WTC11 (cell line): ENCODE results near the gene RAPGEF2. TPM values are rescaled to one million over a fixed set of nuclear protein-coding genes. Genes with fewer than 3 reads are reported as not detected.

Experiments
- ATAC-seq: fragments of 200-7000 bp; cut with Tn5 transposase; 2 replicates; pipeline ENCODE4 v1.10.0; 2021; ENCODE audit warnings: mild to moderate bottlenecking, moderate library complexity
- CTCF ChIA-PET: fragments of 300-600 bp; sonication (Branson Sonifier 250); formaldehyde crosslinking; loops from one replicate; lab custom pipeline; 2021; ENCODE audit warnings: antibody characterized with exemption; lab: Charles Lee
- POLR2A ChIA-PET: fragments of 350-600 bp; sonication (Branson Sonifier 250); formaldehyde crosslinking; loops from one replicate; lab custom pipeline; 2021; ENCODE audit warnings: antibody characterized with exemption; lab: Charles Lee
- DNase-seq: peaks from one replicate; pipeline ENCODE4 v3.0.0; 2021; ENCODE audit warnings: low spot score
- H3K27ac Mint-ChIP-seq: 2 replicates; pipeline ENCODE4 v1.8.0; 2021; ENCODE audit warnings: mixed read lengths
- H3K27me3 Mint-ChIP-seq: 2 replicates; pipeline ENCODE4 v1.8.0; 2021; ENCODE audit warnings: low read depth, mild to moderate bottlenecking, moderate library complexity, mixed read lengths
- H3K36me3 Mint-ChIP-seq: 2 replicates; pipeline ENCODE4 v1.8.0; 2021; ENCODE audit warnings: mixed read lengths
- H3K4me1 Mint-ChIP-seq: 2 replicates; pipeline ENCODE4 v1.8.0; 2022; ENCODE audit warnings: mixed read lengths
- H3K4me3 Mint-ChIP-seq: 2 replicates; pipeline ENCODE4 v1.8.0; 2021; ENCODE audit warnings: mild to moderate bottlenecking, moderate library complexity, mixed read lengths
- H3K9me3 Mint-ChIP-seq: 2 replicates; pipeline ENCODE4 v1.8.0; 2021; ENCODE audit warnings: mixed read lengths
- CREB1 ChIP-seq: sonication (generic); formaldehyde crosslinking; IDR thresholded peaks from 2 replicates; pipeline ENCODE4 v1.8.0; 2023; ENCODE audit warnings: mild to moderate bottlenecking, missing genetic modification reagents
- ELF4 ChIP-seq: sonication (generic); formaldehyde crosslinking; IDR thresholded peaks from 2 replicates; pipeline ENCODE4 v1.8.1; 2022; ENCODE audit warnings: low read depth, mild to moderate bottlenecking, moderate library complexity, missing genetic modification reagents
- GTF2I ChIP-seq: fragments of 250-450 bp; sonication (Bioruptor Pico); conservative IDR thresholded peaks from 2 replicates; pipeline ENCODE4 v1.4.0; 2021; ENCODE audit warnings: mild to moderate bottlenecking
- HMGA2 ChIP-seq: fragments of 250-450 bp; sonication (Bioruptor Pico); IDR thresholded peaks from 2 replicates; pipeline ENCODE4 v1.4.0; 2021; ENCODE audit warnings: mild to moderate bottlenecking, moderate library complexity
- MYBL2 ChIP-seq: sonication (generic); formaldehyde crosslinking; IDR thresholded peaks from 2 replicates; pipeline ENCODE4 v1.8.1; 2023; ENCODE audit warnings: mild to moderate bottlenecking, moderate library complexity, missing genetic modification reagents
- NFATC4 ChIP-seq: fragments of 250-450 bp; sonication (Bioruptor Pico); IDR thresholded peaks from 2 replicates; pipeline ENCODE4 v1.9.0; 2021; ENCODE audit warnings: mild to moderate bottlenecking
- PRRX2 ChIP-seq: fragments of 250-450 bp; sonication (Bioruptor Pico); IDR thresholded peaks from 2 replicates; pipeline ENCODE4 v1.8.0; 2021; ENCODE audit warnings: mild to moderate bottlenecking
- TEAD1 ChIP-seq: sonication (generic); formaldehyde crosslinking; IDR thresholded peaks from 2 replicates; pipeline ENCODE4 v1.8.0; 2022; ENCODE audit warnings: mild to moderate bottlenecking, missing genetic modification reagents
- ZNF263 ChIP-seq: sonication (generic); formaldehyde crosslinking; IDR thresholded peaks from 2 replicates; pipeline ENCODE4 v1.8.1; 2022; ENCODE audit warnings: low read depth, mild to moderate bottlenecking, moderate library complexity, missing genetic modification reagents
- ZNF416 ChIP-seq: fragments of 250-450 bp; sonication (Bioruptor Pico); IDR thresholded peaks from 2 replicates; pipeline ENCODE4 v1.9.0; 2021; ENCODE audit warnings: mild to moderate bottlenecking, inconsistent platforms
- total RNA-seq: library from RNA; stranded (reverse); gene quantifications from 3 replicates; pipeline ENCODE4 v1.2.3, GENCODE V29; 2021
- TF ChIP-seq, protein P1 (sequence below): sonication (generic); formaldehyde crosslinking; IDR thresholded peaks from 2 replicates; pipeline ENCODE4 v1.8.1; 2023; ENCODE audit warnings: mild to moderate bottlenecking, moderate library complexity, missing genetic modification reagents
- TF ChIP-seq, protein P2 (sequence below): sonication (generic); formaldehyde crosslinking; IDR thresholded peaks from 2 replicates; pipeline ENCODE4 v1.8.1; 2023; ENCODE audit warnings: mild to moderate bottlenecking, missing genetic modification reagents, moderate library complexity
- TF ChIP-seq, protein P3 (sequence below): sonication (generic); formaldehyde crosslinking; IDR thresholded peaks from 2 replicates; pipeline ENCODE4 v1.8.0; 2022; ENCODE audit warnings: mild to moderate bottlenecking, missing genetic modification reagents
- TF ChIP-seq, protein P4 (sequence below): sonication (generic); formaldehyde crosslinking; IDR thresholded peaks from 2 replicates; pipeline ENCODE4 v1.8.1; 2023; ENCODE audit warnings: mild to moderate bottlenecking, missing genetic modification reagents
- TF ChIP-seq, protein P5 (sequence below): sonication (generic); formaldehyde crosslinking; conservative IDR thresholded peaks from 2 replicates; pipeline ENCODE4 v1.8.1; 2022; ENCODE audit warnings: mild to moderate bottlenecking, missing genetic modification reagents
- TF ChIP-seq, protein P6 (sequence below): fragments of 250-450 bp; sonication (Bioruptor Pico); IDR thresholded peaks from 2 replicates; pipeline ENCODE4 v1.9.0; 2021; ENCODE audit warnings: mild to moderate bottlenecking
- TF ChIP-seq, protein P7 (sequence below): sonication (generic); formaldehyde crosslinking; IDR thresholded peaks from 2 replicates; pipeline ENCODE4 v1.8.0; 2023; ENCODE audit warnings: missing genetic modification reagents
- TF ChIP-seq, protein P8 (sequence below): sonication (generic); formaldehyde crosslinking; IDR thresholded peaks from 2 replicates; pipeline ENCODE4 v1.8.0; 2022; ENCODE audit warnings: mild to moderate bottlenecking, missing genetic modification reagents
- TF ChIP-seq, protein P9 (sequence below): fragments of 250-450 bp; sonication (Bioruptor Pico); IDR thresholded peaks from 2 replicates; pipeline ENCODE4 v1.9.0; 2021; ENCODE audit warnings: mild to moderate bottlenecking, borderline replicate concordance
- TF ChIP-seq, protein P10 (sequence below): fragments of 250-450 bp; sonication (Bioruptor Pico); IDR thresholded peaks from 2 replicates; pipeline ENCODE4 v1.9.0; 2021; ENCODE audit warnings: moderate library complexity, mild to moderate bottlenecking, inconsistent platforms, borderline replicate concordance

Gene RAPGEF2
- total RNA-seq, 1 experiment from 2014 or later, result 40.6 TPM

DNA sequence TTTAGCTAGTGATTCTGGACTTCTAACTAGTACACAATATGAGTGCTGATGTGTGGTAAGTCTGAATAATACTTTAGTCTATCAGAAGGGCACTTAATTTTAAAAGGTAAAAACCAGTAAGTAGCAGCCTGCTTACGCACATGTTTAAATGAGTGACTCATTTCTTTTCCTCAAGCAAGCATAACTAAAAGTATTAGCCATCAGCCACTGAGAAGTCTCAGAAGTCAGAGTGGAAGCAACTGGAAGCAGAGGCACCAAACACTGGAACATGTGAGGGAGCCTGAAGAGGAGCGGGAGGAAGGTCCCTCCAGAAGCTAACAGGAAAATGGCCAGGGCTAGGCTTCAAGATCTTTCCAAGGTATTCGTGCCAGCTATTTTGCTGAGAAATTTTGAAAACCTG, 257.7 kb downstream of the RAPGEF2 start (continued):
- TF ChIP-seq, protein P1, sequence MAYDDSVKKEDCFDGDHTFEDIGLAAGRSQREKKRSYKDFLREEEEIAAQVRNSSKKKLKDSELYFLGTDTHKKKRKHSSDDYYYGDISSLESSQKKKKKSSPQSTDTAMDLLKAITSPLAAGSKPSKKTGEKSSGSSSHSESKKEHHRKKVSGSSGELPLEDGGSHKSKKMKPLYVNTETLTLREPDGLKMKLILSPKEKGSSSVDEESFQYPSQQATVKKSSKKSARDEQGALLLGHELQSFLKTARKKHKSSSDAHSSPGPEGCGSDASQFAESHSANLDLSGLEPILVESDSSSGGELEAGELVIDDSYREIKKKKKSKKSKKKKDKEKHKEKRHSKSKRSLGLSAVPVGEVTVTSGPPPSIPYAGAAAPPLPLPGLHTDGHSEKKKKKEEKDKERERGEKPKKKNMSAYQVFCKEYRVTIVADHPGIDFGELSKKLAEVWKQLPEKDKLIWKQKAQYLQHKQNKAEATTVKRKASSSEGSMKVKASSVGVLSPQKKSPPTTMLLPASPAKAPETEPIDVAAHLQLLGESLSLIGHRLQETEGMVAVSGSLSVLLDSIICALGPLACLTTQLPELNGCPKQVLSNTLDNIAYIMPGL (CRISPR knock-in tag), result no peak
- TF ChIP-seq PRRX2 (CRISPR knock-in tag) (no peak), GTF2I (CRISPR knock-in tag) (no peak), CREB1 (no peak), HMGA2 (no peak), NFATC4 (no peak), TEAD1 (CRISPR knock-in tag) (no peak)
- TF ChIP-seq, protein P2, sequence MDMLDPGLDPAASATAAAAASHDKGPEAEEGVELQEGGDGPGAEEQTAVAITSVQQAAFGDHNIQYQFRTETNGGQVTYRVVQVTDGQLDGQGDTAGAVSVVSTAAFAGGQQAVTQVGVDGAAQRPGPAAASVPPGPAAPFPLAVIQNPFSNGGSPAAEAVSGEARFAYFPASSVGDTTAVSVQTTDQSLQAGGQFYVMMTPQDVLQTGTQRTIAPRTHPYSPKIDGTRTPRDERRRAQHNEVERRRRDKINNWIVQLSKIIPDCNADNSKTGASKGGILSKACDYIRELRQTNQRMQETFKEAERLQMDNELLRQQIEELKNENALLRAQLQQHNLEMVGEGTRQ (CRISPR knock-in tag), result no peak
- TF ChIP-seq, protein P3, sequence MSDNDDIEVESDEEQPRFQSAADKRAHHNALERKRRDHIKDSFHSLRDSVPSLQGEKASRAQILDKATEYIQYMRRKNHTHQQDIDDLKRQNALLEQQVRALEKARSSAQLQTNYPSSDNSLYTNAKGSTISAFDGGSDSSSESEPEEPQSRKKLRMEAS (CRISPR knock-in tag), result no peak
- TF ChIP-seq, protein P4, sequence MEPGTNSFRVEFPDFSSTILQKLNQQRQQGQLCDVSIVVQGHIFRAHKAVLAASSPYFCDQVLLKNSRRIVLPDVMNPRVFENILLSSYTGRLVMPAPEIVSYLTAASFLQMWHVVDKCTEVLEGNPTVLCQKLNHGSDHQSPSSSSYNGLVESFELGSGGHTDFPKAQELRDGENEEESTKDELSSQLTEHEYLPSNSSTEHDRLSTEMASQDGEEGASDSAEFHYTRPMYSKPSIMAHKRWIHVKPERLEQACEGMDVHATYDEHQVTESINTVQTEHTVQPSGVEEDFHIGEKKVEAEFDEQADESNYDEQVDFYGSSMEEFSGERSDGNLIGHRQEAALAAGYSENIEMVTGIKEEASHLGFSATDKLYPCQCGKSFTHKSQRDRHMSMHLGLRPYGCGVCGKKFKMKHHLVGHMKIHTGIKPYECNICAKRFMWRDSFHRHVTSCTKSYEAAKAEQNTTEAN (CRISPR knock-in tag), result no peak

DNA sequence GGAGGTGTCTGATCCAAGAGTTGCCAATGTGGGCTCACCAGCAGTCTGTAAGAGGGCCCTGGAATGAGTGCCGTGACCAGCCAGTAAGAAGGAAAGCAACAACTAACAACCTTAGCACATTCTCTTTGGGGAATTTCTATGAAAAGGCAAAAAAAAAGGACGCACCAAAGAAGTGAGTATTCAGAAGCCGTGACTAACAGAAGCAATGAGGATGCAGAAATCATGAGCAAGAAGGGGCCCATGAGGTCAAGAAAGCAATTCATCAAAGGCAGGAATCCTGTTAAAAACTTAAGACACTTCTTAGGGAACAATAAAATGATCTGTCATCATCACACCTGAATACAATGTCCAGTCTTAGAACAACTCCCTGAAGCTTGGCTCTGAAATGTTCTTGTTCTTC, 260.5 kb downstream of the RAPGEF2 start:
- no peak for ATAC-seq
- Mint-ChIP-seq H3K27me3 (peaks cover under 1% of the 10 kb centered on the region), H3K4me3 (no peak overlapping the region), H3K9me3 (peaks cover 2% of the 10 kb centered on the region), H3K27ac (no peak overlapping the region), H3K36me3 (peaks cover 6% of the 10 kb centered on the region; the same call in 1 of the 2 replicates), H3K4me1 (no peaks in the 10 kb centered on the region)
- no peak for DNase-seq
- POLR2A ChIA-PET, result no interaction called here
- CTCF ChIA-PET, result no interaction called here
- TF ChIP-seq, protein P5, sequence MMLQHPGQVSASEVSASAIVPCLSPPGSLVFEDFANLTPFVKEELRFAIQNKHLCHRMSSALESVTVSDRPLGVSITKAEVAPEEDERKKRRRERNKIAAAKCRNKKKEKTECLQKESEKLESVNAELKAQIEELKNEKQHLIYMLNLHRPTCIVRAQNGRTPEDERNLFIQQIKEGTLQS, result no peak
- TF ChIP-seq, protein P6, sequence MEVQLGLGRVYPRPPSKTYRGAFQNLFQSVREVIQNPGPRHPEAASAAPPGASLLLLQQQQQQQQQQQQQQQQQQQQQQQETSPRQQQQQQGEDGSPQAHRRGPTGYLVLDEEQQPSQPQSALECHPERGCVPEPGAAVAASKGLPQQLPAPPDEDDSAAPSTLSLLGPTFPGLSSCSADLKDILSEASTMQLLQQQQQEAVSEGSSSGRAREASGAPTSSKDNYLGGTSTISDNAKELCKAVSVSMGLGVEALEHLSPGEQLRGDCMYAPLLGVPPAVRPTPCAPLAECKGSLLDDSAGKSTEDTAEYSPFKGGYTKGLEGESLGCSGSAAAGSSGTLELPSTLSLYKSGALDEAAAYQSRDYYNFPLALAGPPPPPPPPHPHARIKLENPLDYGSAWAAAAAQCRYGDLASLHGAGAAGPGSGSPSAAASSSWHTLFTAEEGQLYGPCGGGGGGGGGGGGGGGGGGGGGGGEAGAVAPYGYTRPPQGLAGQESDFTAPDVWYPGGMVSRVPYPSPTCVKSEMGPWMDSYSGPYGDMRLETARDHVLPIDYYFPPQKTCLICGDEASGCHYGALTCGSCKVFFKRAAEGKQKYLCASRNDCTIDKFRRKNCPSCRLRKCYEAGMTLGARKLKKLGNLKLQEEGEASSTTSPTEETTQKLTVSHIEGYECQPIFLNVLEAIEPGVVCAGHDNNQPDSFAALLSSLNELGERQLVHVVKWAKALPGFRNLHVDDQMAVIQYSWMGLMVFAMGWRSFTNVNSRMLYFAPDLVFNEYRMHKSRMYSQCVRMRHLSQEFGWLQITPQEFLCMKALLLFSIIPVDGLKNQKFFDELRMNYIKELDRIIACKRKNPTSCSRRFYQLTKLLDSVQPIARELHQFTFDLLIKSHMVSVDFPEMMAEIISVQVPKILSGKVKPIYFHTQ (CRISPR knock-in tag), result no peak
- TF ChIP-seq ZNF263 (CRISPR knock-in tag) (no peak), ELF4 (no peak), ZNF416 (CRISPR knock-in tag) (no peak), MYBL2 (CRISPR knock-in tag) (no peak)
- TF ChIP-seq, protein P4 (CRISPR knock-in tag), result no peak
- TF ChIP-seq, protein P7, sequence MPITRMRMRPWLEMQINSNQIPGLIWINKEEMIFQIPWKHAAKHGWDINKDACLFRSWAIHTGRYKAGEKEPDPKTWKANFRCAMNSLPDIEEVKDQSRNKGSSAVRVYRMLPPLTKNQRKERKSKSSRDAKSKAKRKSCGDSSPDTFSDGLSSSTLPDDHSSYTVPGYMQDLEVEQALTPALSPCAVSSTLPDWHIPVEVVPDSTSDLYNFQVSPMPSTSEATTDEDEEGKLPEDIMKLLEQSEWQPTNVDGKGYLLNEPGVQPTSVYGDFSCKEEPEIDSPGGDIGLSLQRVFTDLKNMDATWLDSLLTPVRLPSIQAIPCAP (CRISPR knock-in tag), result no peak
- TF ChIP-seq, protein P8, sequence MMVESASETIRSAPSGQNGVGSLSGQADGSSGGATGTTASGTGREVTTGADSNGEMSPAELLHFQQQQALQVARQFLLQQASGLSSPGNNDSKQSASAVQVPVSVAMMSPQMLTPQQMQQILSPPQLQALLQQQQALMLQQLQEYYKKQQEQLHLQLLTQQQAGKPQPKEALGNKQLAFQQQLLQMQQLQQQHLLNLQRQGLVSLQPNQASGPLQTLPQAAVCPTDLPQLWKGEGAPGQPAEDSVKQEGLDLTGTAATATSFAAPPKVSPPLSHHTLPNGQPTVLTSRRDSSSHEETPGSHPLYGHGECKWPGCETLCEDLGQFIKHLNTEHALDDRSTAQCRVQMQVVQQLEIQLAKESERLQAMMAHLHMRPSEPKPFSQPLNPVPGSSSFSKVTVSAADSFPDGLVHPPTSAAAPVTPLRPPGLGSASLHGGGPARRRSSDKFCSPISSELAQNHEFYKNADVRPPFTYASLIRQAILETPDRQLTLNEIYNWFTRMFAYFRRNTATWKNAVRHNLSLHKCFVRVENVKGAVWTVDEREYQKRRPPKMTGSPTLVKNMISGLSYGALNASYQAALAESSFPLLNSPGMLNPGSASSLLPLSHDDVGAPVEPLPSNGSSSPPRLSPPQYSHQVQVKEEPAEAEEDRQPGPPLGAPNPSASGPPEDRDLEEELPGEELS (CRISPR knock-in tag), result no peak
- TF ChIP-seq, protein P9, sequence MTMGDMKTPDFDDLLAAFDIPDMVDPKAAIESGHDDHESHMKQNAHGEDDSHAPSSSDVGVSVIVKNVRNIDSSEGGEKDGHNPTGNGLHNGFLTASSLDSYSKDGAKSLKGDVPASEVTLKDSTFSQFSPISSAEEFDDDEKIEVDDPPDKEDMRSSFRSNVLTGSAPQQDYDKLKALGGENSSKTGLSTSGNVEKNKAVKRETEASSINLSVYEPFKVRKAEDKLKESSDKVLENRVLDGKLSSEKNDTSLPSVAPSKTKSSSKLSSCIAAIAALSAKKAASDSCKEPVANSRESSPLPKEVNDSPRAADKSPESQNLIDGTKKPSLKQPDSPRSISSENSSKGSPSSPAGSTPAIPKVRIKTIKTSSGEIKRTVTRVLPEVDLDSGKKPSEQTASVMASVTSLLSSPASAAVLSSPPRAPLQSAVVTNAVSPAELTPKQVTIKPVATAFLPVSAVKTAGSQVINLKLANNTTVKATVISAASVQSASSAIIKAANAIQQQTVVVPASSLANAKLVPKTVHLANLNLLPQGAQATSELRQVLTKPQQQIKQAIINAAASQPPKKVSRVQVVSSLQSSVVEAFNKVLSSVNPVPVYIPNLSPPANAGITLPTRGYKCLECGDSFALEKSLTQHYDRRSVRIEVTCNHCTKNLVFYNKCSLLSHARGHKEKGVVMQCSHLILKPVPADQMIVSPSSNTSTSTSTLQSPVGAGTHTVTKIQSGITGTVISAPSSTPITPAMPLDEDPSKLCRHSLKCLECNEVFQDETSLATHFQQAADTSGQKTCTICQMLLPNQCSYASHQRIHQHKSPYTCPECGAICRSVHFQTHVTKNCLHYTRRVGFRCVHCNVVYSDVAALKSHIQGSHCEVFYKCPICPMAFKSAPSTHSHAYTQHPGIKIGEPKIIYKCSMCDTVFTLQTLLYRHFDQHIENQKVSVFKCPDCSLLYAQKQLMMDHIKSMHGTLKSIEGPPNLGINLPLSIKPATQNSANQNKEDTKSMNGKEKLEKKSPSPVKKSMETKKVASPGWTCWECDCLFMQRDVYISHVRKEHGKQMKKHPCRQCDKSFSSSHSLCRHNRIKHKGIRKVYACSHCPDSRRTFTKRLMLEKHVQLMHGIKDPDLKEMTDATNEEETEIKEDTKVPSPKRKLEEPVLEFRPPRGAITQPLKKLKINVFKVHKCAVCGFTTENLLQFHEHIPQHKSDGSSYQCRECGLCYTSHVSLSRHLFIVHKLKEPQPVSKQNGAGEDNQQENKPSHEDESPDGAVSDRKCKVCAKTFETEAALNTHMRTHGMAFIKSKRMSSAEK (CRISPR knock-in tag), result no peak
- TF ChIP-seq, protein P10, sequence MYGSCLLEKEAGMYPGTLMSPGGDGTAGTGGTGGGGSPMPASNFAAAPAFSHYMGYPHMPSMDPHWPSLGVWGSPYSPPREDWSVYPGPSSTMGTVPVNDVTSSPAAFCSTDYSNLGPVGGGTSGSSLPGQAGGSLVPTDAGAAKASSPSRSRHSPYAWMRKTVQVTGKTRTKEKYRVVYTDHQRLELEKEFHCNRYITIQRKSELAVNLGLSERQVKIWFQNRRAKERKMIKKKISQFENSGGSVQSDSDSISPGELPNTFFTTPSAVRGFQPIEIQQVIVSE (CRISPR knock-in tag), result no peak
